NCI-H2196 (cell line): Measurements from ENCODE around the gene ACIN1.

Experiments used
- DNase-seq: peaks from one replicate; lab custom pipeline; 2025; ENCODE audit not compliant: unreplicated experiment; lab: John Stamatoyannopoulos, UW

The ACIN1 gene

GRCh38 chr14:23060536-23061260 lies 34.2 kb downstream of the ACIN1 start:
- no peak for DNase-seq

DNA sequence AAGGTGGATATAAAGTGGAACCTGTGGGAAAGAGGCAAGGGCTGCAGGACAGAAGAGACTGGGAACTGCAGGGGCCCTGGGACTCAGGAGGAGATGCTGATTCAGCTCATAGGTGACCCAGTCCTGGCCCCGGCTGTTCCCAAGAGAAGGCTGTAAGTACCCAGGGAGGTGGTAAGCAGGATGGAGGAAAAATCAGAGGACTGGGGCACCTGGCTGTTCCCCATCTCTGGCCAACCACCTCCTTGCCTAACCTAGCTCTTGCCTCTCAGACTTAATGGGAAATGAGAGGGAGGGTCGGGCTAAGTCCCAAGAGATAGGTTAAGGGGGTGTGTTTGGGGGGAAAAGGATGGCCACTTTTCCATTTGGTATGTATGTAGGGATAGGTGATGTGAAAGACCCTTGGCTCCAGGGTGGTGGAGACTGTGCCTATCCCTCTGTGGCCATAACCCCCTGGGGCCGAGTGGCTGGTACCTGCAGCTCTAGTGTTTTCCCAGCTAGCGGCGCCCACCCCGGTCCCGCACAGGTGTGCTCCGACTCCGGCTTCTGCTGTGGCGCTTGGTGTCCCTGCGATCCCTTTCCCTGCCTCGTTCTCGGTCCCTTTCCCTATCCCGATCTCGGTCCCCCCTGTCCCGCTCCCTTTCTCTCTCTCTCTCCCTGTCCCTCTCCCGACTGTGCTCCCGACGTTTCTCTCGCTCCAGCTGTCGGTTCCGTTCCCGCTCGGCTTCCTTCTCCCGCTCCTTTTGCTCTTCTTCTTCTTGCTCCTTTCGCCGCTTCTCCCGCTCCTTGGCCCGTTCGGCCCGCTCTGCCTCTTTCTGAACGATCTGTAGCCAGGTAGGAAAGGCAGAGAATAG lies 36.1 kb downstream of the ACIN1 start:
- no peak for DNase-seq

DNA sequence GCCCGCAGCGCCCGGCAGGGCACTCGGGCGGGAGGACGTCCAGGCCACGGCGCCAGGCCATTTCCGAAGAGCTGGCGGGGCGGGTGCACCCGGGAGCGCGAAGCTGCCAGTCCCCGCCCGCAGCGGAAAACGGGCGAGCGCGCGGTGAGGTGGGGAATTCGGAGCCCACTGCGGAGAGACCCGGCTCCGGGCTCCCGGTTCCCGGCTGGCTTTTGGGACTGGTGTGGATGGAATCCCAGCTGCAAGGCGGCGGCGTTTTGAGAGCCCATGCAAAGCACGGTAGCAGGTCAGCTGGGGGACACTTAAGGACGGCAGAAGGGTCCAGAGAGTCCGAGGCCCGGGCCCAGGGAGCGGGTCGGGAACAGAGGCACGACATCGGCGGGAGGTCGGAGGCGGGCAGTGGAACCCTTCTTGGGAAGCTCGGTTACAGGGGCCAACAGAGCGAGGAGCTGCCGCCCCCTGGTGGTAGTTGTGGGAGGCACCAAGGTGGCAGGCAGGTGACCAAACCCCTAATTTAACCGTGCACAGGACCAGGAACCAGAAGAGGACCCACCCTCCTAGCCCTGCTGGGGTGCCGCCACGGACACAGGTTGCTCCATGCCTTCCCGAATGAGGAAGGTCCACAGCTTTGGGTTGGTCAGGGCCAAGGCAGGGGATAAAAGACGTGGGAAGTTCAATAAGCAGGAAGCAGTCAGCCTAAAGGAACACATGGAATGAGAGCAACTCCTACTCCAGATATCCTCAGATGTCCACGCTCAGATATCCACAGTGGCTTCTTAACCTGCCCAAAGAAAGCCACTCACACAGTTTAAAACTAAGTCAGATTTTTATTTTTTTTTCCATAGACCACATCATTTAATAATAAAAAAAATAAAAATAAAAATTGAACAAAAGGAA lies 36.9 kb downstream of the ACIN1 start:
- no peak for DNase-seq

DNA sequence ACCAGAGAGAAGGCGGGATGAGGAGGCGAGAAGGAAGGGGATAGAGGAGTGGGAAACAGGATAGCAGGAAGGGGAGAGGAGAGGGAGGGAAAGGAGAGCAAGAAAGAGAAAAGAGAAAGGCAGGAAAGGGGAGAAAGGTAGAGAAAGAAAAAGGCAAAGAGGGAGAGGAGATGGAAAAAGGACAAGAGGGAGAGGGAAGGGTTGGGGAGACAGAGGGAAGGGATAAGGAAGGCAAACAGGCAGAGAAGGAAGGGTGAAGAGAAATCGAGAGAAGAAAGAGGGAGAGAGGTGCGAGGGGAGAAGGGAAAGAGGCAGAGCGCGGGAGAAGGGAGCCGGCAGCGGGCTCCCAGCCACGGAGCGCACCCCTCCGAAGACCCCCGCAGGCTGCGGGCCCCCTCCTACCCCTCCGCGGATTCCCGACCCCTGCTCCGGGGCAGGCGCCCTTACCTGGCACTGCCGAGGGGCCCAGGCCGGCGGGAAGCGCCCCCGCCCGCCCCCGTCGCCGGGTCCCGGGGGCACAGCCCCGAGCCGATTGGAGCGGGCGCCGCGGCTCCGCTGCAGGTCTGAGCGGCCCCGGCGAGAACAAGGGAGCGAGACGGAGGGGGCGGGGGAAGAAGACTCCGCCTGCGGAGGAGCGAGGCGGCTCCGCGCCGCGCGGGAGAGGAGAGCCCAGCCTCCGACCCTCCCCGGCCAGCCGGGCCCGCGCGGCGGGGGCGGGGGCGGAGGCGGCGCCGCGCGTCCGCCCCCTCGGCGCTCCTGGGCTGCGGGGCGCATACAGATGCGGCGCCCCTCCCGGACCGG lies 37.8 kb downstream of the ACIN1 start, which contains the start of gene CDH24:
CDH24 (minus strand) TSS at position 565 of the 801 bp plus-strand sequence. CDS start 1,787 bp downstream, outside the sequence.
- DNase-seq = no peak

DNA sequence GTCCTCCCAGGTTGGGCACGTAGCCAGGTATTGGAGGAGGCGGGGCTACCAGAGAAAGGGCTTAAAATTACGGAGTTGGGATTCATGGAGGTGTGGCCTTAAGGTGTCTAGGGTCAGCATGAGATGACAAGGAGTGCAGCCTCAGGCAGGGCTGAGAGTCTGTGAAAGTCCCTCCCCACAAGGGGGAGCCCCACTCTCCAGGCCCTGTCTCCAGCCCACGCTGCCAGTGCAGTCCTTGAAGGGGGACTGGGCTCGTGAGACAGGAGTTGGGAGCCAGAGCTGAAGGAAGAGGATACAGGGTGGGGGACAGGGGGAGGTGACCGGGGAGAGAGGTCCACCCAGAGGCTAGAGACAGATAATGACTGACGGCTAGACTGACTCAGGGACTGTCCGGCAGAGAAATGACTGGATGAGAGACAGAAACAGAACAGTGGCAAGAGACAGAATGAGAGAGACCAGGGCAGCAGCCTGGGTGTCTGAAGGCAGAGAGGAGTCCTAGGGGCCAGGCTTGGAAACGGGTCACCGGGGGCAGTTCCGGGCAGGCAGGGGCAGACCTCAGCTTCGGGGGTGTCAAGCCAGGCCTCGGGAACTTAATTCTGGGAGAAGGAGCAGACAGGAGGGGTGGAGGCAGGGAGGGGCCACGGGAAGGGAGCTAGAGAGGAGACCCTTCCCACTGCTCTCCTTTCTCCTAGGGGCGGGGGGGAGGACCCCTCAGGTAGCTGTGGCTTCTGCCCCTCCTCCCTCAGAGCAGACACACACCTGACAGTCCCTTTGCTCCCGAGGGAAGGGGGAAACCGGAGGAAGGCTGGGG lies 38.6 kb downstream of the ACIN1 start:
- no peak for DNase-seq

DNA sequence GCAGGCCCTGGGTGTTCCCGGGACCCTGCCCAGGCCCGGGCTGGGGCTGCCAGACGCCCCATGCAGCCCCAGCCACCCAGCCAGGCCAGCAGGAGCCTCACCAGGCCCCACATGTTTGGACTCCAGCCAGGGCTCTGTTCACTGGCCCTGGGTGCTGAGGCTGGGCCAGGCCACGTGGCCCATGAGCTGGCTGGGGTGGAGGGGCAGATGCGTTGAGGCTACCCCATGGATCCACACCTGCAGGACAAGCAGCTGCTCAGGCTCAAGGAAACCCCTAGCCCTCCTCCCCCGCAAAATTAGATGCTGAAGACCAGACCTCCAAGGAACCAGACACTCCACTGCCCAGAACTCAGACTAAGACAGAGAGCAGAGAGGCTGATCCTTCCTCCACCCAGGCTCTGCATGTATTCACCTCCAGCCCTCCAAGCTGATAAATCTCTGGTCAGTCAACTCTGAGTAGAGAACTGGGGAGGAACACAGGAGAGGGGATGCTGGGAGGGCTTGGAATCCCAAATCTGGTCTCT lies 39.3 kb downstream of the ACIN1 start:
- DNase-seq = no peak

- DNase-seq = no peak
Observed at GRCh38 chr14:23055147-23055550, 39.8 kb downstream of the ACIN1 start.

DNA sequence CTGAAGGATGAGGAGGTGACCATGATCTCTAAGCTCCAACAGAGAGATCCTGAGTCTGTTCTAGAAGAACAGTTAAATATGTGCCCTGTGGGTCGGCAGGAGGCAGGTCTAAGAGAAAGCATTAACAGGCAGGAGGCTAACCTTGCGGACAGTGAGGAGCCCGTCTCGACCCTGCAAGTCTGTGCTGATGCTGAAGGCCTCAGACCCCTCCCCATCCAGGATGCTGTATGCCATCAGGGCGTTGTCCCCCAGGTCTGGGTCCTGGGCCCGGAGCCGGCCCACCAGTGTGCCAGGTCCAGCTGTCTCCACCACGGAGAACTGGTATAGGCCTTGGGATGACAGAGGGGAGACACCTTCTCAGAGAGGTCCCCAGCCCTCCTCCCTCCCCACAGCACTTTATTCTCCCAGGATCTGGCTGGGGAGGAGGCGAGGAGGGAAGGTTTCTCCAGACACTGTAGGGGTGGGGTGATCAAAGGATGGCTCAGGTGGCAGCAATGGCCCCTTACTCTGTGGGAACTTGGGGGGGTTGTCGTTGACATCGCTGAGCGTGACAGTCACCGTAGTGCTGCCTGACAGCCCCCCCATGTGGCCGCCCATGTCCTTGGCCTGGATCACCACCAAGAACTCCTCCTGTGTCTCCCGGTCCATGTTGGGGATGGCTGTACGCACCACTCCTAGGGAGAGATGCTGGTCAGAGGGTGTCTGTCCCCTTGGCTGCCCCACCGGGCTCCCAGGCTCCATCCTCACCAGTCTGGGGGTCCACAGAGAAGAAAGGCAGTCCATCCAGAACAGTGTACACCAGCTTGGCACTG lies 40.7 kb downstream of the ACIN1 start:
- DNase-seq = no peak

GRCh38 chr14:23053426-23053825 lies 41.5 kb downstream of the ACIN1 start:
- DNase-seq = no peak

GRCh38 chr14:23052671-23053070 lies 42.3 kb downstream of the ACIN1 start:
- no peak for DNase-seq

DNA sequence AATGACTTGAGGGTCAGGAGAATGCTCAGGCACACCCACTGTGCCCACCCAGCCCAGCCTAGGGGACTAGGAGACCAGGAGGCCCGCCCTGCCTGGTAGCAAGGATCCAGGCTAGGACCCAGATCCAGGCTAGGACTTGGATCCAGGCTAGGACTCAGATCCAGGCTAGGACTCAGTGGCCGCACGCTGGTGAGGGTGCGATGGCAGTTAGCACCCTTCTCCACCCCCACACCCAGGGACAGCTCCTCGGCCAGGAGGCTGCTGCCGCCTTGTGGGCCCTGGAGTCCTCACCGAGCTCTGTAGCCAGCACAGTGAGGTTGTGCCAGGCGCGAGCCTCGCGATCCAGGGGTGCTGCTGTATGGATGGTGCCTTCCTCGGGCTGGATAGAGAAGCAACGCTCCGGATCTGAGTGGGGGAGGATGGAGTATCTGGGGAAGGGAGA lies 42.7 kb downstream of the ACIN1 start:
- no peak for DNase-seq

GRCh38 chr14:23051141-23052057 lies 43.5 kb downstream of the ACIN1 start:
- DNase-seq = no peak

DNA sequence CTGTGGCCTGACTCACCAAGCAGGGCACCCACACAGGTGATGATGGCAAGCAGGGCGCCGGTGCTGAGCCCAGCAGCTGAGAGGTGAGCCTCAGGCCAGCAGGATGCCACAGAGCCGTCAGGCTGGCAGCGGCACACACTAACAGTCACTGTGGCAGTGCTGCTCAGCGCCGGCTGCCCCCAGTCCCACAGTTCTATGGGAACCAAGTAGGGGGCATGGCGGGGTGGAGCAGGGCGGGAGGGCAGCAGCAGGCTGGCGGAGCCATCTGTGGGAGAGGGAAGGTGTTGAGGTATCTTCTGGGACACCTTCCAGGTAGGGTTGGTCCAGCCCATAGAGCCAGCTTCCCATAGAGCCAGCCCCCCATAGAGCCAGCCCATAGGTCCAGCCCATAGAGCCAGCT lies 45.9 kb downstream of the ACIN1 start:
- no peak for DNase-seq

GRCh38 chr14:23047751-23048693 lies 46.9 kb downstream of the ACIN1 start:
- no peak for DNase-seq

DNA sequence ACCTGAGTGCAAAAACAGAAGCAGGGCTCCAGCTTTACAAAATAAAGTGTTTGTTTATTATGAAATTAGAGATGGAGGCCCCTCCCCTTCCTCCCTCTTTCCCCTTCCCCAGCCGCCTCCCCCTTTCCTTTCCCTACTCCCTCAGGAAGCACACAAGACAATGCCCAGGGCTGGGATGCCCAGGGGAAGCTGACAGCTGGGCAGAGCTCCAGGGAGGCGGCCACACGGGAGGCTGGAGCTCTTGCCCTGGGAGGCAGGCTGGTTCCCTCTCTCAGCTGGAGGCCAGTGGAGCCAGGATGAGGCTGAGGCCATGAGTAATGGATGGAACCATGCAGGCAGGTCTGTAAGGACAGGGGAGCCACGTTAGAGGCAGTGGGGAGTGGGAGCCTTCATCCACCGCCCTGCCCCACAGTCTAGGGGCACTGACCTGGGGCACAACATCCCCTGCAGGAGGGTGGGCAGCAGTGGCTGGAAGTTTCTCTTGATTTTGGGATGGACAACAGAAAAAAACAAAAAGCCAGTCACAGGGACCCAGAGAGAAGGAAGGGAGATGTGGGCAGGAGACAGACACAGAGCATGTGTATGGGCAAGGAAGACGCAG lies 47.8 kb downstream of the ACIN1 start:
- no peak for DNase-seq
